Smooth muscle cell of the brain vasculature (primary cell): ENCODE data around the gene SLC1A4.
"Not testable (repeated sequence)": the region's sequence is repeated elsewhere in the genome, so short reads cannot be mapped to it uniquely, and the experiment has no call there.

ENCODE experiments used
- DNase-seq: peaks from one replicate; pipeline ENCODE4 v3.0.0-alpha.2; 2012; ENCODE audit warnings: low read depth, low spot score

SLC1A4 gene

GRCh38 chr2:65026154-65026553 lies 37.0 kb downstream of the SLC1A4 start:
- no peak for DNase-seq

- no peak for DNase-seq
These were observed 37.7 kb downstream of the SLC1A4 start for GRCh38 chr2:65026704-65027464.

GRCh38 chr2:65027616-65028244 lies 38.5 kb downstream of the SLC1A4 start:
- no peak for DNase-seq

- no peak for DNase-seq
These were observed 41.5 kb downstream of the SLC1A4 start for GRCh38 chr2:65030476-65031332.

- no peak for DNase-seq
These were observed 42.3 kb downstream of the SLC1A4 start for GRCh38 chr2:65031341-65032018.

- no peak for DNase-seq
These were observed 43.1 kb downstream of the SLC1A4 start for GRCh38 chr2:65032019-65032975.

GRCh38 chr2:65033178-65033577 lies 44.0 kb downstream of the SLC1A4 start:
- DNase-seq: no peak

- DNase-seq: not testable (repeated sequence)
These were observed 44.5 kb downstream of the SLC1A4 start for GRCh38 chr2:65033667-65034066.

- DNase-seq: no peak
These were observed 46.2 kb downstream of the SLC1A4 start for GRCh38 chr2:65035351-65035943.

GRCh38 chr2:65037178-65037577 lies 48.0 kb downstream of the SLC1A4 start:
- DNase-seq: no peak

- DNase-seq: no peak
These were observed 50.4 kb downstream of the SLC1A4 start for GRCh38 chr2:65039640-65040039.

GRCh38 chr2:65040400-65041261 lies 51.4 kb downstream of the SLC1A4 start:
- peak; percentile 70 for DNase-seq

GRCh38 chr2:65043001-65043400 lies 53.8 kb downstream of the SLC1A4 start:
- DNase-seq: no peak

- DNase-seq: no peak
These were observed 55.0 kb downstream of the SLC1A4 start for GRCh38 chr2:65044097-65044735.

GRCh38 chr2:65045651-65046050 lies 56.5 kb downstream of the SLC1A4 start:
- DNase-seq: no peak

- no peak for DNase-seq
These were observed 57.6 kb downstream of the SLC1A4 start for GRCh38 chr2:65046633-65047407.

GRCh38 chr2:65049010-65049639 lies 59.9 kb downstream of the SLC1A4 start:
- DNase-seq: no peak
